HG03460 (cell line): Measurements from ENCODE around the gene WTIP.
"Not testable (repeated sequence)": the region's sequence is repeated elsewhere in the genome, so short reads cannot be mapped to it uniquely, and the experiment has no call there.

Experiments used
- ATAC-seq: cut with Tn5 transposase; IDR thresholded peaks from one replicate; pipeline ENCODE4 v1.9.1; 2021; ENCODE audit not compliant: unreplicated experiment

Gene WTIP

DNA sequence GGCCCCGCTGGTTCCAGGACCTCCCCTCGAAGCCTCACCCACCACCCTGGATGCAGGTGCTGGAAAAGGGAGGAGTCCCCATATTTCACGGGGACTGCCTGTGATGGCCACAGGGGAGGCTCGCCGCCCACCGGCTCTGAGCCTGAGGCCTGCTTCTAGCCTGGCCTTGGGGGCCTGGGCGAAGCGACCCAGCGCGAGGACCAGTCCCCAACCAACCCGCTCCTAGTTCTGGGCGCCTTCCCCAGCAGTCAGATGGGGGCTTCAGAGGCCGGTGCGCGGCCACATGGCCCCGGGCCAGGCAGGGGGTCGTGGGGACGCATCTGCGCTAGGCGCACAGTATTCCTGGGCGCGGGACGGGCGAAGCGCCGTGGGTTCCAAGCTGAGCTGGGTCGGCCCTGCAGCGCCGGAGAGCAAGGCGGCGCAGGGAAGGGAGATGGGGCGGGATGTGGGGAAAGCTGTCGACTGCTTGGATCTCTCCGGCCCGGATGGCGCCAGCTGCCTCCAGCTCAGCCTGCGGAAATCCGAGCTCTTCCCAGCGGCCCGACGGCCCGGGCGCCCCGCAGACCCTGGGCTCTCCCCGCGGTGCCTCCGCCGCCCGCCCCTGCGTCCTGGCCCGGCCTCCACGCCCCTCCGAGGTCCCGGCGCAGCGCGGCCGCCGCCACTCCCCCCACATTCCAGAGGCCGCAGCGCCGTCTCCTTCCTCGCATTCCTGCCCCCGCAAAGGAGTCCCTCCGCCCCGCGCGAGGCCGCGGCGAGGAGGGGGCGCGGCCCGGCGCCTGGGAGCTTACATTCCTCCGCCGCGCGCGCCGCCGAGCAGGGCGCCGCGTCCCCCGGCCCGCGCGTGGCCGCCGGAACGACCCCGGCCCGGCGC lies at the start of gene WTIP:
WTIP (plus strand) TSS at position 788 of the 871 bp plus-strand sequence. CDS start 217 bp downstream, outside the sequence.
- no peak for ATAC-seq

DNA sequence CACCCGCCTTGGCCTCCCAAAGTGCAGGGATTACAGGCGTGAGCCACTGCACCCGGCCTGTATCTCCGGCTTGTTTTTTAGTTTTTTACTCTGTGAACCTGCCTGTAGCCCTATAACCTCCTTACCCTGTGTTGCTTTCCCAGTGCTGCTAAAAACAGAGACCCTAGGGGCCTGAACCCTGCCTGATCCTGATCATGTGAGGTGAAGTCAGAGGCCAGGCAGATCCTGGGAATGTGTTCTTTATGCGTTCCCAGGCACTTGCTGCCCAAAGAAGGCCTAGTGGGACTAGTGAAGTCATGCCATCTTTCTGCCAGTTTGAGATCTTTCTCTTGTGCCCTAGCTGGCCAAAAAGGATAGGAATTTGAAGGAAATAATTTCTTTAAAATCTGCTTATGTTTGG lies 48.8 kb upstream of the WTIP start:
- ATAC-seq = no peak

DNA sequence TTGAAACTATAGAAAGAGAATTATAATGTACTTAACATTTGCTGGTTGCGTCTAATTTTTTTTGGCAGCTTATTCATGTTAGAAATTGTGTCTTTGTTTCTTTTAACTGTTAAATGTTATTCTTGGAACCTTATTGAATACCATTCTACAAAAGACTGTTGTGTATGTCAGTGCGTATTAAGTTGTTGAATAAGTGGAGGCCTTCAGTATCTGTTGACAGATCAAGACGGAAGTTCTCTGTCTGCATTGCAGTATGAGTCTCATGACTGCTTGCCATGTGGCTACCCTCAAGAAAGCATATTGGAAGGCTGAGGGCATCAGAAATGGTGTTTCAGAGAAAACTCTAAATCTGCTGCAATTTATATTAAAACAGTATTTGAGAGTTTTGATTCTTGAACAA lies 44.8 kb upstream of the WTIP start:
- ATAC-seq = no peak

DNA sequence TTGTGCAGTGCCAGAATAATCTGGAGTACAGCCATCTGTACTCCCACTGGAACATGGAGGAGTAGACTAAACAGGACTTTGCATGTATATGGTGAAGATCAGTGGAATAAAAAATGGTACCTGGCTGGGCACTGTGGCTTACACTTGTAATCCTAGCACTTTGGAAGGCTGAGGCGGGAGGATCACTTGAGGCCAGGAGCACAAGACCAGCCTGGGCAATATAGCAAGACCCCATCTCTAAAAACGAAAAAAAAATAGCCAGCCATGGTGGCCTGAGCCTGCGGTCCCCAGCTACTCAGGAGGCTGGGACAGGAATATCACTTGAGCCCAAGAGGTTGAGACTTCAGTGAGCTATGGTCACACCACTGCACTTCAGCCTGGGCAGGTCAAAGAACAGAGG lies 33.4 kb upstream of the WTIP start:
- no peak for ATAC-seq

DNA sequence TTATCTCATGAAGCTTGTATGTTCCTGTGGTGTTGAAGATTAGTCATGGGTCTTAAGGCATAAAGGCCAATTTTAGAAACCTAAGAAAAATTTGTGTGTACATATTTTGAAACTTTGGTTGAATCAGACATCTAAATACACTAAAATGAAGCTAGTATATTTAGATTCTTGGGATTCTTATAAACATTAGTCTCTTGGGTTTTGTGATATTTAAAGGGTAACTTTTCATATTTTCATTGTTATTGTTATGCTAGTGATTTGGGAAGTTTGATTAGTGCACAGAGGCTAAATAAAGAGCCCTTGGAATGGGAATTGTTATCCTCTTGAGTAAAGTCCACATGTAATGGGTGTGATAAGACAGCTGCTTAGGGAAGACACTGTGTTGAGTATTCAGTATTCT lies 28.8 kb upstream of the WTIP start:
- ATAC-seq = no peak

- no peak for ATAC-seq
Observed at GRCh38 chr19:34454091-34454490, 27.5 kb upstream of the WTIP start.

DNA sequence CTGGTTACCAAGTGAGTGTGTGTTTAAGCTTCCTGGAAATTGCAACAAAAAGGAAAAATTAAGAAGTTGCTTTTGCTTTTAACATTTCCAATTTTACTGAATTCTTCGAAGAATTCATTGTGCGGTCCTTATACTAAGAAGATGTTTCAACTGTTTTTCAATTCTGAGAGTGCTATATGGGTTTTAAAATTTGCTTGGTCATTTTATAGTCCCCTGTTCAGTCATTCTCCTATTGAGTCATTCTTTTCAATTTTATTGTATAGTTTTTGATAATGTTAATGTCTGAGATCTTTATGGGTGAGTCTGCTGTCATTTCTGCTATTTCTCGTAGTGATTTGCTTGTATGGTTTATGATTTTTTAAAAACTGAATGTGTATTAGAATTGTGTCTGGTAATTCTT lies 26.9 kb upstream of the WTIP start:
- ATAC-seq = no peak

GRCh38 chr19:34455783-34456480 lies 25.6 kb upstream of the WTIP start:
- not testable (repeated sequence) for ATAC-seq

DNA sequence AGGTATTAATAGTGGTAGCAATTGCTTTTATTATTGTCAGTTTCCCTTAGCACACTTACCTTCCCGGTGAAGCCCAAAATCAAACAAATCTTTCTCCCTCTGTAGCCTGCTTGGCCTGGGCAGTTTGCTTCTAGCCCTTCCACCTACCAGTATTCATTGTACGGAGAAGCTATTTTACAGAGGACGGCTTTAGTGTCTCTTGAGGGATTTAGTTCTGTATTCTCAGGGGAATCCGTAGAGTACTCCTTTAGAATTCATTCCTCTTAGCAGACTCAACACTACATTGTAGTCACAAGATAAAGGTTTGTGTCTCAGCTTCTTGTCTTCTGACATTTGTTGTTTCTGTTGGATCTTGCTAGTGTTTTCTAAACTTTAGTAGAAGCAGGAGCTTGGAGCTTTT lies 24.1 kb upstream of the WTIP start:
- ATAC-seq = no peak

GRCh38 chr19:34458677-34459076 lies 22.9 kb upstream of the WTIP start:
- ATAC-seq = no peak

DNA sequence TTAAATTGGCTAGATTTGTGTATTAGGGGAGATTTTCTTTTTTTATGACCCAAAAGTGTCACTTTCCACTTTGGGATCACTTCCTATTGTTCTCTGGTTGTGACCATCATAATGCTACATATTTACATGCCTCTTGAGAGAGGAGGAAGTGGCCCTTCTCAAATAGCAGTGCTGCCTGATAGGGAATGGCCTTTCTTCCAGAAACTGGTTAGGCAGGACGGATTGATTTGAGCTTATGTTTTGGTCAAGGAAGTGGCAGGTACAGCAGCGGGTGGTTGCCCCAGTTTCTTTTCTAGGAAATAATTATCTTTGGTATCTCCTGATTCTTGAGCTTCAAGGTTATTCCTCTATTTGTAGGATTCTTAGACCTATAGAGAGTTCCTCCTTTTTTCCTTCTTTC lies 21.9 kb upstream of the WTIP start:
- no peak for ATAC-seq

- no peak for ATAC-seq
Observed at GRCh38 chr19:34461375-34462100, 20.0 kb upstream of the WTIP start.

DNA sequence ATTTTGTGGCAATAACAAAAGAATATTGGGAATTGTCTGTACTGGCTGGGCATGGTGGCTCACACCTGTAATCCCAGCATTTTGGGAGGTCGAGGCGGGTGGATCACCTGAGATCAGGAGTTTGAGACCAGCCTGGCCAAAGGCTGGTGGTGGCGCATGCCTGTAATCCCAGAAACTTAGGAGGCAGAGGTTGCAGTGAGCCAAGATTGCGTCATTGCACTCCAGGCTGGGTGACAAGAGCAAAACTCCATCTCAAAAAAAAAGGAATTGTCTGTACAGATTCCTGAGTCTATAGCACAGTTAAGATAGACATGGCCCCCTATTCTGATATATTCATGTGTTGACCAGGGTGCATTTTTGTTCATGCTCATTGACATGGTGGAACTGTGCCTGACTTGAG lies 16.8 kb upstream of the WTIP start:
- not testable (repeated sequence) for ATAC-seq

DNA sequence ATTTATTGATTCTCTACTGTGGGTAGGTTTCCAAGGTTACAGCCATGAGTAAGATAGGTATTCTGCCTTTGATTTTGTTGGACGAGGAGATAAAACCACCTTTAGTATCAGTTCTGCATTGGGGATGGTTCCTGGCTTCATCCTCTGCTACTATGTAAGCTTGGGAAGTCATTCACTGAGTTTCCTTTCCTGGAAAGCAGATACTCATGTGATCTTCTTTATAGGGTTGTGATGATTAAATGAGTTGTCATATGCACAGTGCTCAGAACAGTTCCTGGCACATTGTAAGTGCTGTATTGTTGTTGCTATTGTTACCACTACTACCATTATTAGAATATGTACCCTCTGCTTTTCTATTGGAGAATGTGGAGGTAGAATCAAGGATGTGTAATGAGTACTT lies 13.1 kb upstream of the WTIP start:
- ATAC-seq = no peak

GRCh38 chr19:34469026-34469425 lies 12.5 kb upstream of the WTIP start:
- ATAC-seq = not testable (repeated sequence)

GRCh38 chr19:34471906-34472700 lies 9.5 kb upstream of the WTIP start:
- ATAC-seq = no peak

GRCh38 chr19:34474233-34474989 lies 7.1 kb upstream of the WTIP start:
- no peak for ATAC-seq

DNA sequence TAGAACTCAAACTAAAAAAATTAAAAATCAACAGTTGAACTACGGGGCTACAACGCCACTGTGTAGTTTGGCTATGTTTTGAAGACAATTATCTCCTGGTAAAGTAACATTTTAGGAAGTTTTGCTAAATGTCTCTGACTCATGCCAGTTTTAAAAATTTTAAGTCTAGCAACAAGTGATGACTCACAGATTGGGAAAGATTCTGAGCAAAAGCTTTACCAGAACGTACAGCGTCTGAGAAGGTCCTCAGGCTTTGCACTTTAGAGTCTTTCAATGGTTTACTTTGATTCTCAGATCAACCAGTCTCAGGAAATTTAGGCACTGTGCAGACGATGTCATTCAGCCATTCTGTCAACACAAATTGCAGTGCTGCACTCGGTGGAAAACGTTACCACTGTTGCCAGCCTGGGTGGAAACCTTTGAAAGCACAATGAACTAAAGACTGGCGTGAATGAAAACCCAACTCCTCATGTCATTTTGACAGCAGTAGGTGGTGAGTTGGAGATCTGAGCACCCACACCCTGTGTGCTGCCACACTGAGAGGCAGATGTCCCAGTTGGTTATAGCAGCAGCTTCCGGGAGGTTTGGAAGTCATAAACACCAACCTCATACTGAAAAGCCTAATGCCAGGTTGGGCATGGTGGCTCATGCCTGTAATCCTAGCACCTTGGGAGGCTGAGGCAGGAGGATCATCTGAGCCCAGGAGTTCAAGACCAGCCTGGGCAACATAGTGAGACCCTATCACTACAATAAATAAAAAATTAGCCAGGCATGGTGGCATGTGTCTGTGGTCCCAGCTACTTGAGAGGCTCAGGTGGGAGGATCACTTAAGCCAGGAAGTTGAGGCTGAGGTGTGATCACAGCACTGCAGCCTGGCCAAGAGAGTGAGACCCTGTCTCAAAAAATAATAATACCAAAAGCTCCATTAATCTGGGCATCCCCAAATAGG lies 6.3 kb upstream of the WTIP start:
- no peak for ATAC-seq

DNA sequence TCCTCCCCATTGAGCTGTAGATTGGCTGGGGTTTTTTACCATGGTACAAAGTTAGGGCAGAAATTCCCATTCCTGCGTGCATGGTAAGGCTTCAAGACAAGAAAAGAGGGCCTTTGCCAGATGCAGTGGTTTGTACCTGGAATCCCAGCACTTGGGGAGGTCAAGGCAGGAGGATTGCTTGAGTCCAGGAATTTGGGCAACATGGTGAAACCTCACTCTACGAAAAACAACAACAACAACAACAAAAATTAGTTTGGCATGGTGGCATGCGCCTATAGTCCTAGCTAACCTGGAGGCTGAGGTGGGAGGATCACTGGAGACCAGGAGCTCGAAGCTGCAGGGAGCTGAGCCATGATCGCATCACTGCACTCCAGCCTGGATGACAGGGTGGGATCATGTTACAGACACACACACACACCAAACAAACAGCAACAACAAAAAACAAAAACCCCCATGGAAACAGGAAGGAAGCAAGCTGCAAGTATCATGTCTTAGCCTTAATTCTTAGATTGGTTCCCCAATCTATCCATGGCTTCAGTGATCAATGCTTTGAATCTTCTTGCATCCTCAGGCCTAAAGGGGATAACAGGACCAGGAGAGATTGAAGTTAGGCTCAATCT lies 5.5 kb upstream of the WTIP start:
- ATAC-seq = no peak
